GF-D8 (cell line): ENCODE results near the gene MAP2.

Experiments used
- DNase-seq: peaks from one replicate; lab custom pipeline; 2025; lab: John Stamatoyannopoulos, UW

MAP2 gene

DNA sequence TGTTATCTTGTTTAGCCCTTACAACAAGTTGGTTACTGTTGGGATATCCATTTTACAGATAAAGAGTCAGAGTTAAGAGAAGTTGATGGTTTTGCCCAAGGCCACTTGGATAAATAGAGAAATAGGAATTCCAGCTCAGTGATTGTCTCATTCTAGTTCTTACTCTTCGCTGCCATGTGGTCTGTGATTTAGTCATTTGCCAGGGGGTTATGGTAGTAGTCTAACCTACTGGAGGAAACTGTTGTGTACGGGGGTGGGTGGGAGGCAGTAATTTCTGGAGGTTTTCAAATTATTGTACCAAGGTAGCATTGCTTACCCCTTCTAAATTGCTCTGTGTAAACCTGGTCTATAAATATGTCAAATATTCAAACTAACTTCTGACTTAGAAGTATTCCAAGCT lies 110.4 kb downstream of the MAP2 start:
- no peak for DNase-seq

DNA sequence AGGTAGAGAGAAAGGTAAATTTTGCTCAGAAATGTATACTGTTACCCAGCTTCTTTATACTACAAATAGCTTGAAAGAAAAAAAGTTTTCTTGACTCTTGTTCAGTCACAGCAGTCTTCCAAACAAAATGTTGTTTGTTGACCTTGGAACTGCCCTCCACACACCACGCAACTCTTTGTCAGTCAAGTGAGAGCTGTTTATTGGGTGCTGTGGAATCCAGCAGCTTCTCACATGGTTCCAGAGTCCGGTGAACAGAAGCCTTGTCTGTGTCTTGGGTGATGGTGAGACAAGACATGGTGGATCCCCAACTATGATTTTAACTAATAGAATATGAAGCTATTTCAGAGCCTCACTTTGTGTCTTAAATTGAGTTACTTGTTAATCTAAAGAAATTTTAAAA lies 112.5 kb downstream of the MAP2 start:
- no peak for DNase-seq

DNA sequence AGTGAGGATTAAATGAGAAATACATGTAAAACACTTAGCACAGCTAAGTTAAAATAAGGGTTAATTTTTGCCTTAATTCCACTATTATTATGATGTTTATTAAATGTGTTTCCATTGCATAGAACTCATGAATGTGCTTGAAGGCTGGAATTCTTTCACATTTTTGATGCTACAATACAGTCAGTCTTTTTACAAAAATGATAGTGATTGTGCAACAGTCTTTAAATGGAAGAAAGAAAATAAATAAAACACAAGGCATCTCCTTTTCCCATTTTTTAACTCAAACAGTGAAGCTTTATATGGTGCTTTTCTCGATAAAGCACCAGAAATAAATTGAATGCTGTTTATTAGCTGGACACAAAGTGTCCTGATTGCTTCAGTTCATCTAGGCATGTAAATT lies 123.9 kb downstream of the MAP2 start:
- DNase-seq, result no peak

GRCh38 chr2:209549589-209549988 lies 125.7 kb downstream of the MAP2 start:
- peak; percentile 31 for DNase-seq

DNA sequence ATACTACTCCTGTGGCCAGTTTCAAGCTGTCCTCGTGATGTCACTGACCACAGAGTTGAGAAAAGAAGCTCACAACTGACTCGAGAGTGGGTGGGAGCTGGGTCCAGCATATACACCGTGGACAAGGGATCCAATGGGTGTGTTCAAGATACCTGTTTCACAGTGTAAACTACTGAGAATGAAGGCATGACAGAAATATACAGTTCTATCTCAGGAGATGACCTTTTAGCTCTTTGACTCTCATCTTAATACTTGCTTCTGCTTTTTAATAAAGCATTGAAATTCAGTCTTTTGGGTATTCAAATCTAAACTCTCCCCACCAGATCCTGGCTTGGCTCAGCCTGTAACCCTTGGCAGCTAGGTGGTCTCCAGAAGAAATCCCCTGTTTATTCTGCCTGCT lies 130.1 kb downstream of the MAP2 start:
- DNase-seq, result no peak

- DNase-seq, result no peak
Measured at GRCh38 chr2:209556354-209556961, 132.6 kb downstream of the MAP2 start.

GRCh38 chr2:209560911-209561310 lies 137.1 kb downstream of the MAP2 start:
- no peak for DNase-seq

GRCh38 chr2:209563453-209563852 lies 139.6 kb downstream of the MAP2 start:
- no peak for DNase-seq

- no peak for DNase-seq
Measured at GRCh38 chr2:209564816-209565215, 141.0 kb downstream of the MAP2 start.

DNA sequence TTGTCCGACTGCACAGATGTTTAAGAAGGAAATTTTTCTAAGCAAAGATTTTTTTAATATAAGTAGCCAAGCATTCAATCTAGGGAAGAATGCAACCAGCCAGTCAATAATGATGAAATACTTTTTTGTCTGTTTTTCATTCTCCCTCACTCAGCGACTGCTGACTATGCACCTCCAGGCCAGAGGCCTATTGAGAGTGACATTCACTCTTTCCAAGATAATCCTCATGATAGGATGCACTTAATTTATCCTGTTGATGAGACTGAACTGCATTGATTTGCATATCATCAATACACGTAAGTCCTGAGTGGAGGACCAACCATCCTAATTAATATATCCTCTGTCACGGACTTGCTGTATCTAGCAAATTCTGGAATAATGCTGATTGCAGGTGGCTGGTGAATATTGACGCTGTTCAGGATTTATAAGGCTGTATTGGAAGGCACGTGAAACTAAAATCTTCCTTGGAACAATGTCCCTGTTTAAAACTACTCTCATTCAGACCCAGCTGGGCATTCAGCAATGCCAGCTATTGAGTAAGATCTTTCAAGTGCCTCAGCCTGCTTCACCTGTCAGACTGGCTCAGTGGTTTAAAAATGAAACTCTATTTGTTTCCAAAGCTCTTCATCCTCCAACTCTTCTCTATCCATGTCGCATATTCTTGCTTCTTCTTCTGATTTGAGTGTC lies 142.2 kb downstream of the MAP2 start:
- no peak for DNase-seq

DNA sequence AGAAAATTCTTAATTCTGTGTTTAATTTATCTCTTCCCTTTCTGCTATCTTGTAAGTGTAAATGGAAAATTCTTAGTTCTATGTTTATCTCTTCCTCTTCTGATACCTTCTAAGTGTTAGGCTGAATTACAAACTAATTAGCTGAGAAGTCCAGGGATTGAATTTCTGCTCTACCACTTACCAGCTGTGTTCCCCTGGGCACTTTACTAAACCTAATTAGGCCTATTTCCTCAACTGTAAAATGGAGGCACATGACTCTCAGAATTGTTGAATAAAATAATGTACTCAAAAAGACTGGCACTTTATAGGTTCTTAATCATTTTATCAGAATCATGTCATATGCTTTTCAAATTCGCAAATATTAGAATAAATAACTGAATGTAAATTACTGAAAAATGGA lies 146.3 kb downstream of the MAP2 start:
- DNase-seq, result no peak

DNA sequence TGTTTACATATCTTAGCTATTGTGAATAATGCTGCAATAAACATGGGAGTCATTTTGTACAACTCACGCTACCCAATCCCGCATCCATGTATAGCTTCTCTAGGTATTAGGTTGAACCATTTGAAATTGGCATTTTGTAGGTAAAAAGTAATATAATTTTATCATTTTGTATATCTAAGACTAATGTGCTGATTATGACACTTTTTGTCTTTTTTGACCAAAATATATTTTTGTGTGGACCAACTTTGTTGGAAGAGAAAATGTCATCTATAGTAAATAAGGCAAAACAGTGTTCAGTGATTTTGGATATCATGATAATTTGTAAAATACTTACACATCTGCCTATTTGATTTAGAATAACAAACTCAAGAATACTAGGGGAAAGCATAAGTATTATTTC lies 150.7 kb downstream of the MAP2 start:
- no peak for DNase-seq

DNA sequence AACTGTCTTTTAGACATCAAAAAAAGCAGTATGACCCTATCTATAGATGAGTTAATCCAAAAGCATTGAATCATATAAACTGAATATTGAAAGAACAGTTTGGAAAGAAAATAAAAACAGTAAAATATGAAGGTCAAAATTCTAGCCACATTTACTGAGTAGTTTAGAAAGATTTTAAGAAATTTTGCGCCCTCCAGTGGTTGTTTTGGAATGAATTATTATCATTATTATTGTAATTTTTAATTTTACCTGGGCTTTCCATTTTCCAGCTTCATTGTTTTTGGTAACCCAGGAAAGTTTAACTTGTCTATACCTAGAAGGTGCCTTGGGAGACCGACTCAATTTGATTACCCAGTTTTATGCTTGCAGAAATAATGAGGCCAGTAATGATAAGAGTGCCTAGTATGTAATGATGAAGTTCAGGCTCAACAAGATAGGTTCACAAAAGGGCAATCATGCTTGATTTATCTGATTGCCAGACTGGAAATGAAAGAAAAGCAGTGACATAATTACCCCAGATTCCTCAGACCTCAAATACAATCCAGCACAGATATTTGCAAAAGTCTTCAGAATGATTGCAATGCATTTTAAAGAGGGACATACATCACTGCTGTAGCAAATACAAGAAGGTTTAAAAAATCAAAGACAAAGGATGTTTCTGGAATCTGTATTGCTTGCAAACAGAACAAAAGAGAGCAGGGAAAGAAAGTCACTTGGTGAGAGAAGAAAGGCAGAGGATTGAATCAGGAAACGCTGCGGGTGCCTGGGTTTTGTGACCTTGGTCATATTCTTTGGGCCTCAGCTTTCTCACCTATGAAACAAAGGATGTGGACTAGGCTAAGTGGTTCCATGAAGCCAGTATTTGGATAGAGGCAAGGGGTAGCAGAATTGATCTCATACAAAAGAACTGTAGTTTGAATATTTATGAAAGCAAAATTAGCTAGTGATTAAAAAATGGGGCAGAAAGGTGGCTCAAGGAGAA lies 153.8 kb downstream of the MAP2 start:
- no peak for DNase-seq

- no peak for DNase-seq
Measured at GRCh38 chr2:209578394-209579001, 154.7 kb downstream of the MAP2 start.

GRCh38 chr2:209579230-209579749 lies 155.4 kb downstream of the MAP2 start:
- no peak for DNase-seq

- no peak for DNase-seq
Measured at GRCh38 chr2:209581040-209581439, 157.2 kb downstream of the MAP2 start.

GRCh38 chr2:209582281-209582680 lies 158.4 kb downstream of the MAP2 start:
- no peak for DNase-seq

DNA sequence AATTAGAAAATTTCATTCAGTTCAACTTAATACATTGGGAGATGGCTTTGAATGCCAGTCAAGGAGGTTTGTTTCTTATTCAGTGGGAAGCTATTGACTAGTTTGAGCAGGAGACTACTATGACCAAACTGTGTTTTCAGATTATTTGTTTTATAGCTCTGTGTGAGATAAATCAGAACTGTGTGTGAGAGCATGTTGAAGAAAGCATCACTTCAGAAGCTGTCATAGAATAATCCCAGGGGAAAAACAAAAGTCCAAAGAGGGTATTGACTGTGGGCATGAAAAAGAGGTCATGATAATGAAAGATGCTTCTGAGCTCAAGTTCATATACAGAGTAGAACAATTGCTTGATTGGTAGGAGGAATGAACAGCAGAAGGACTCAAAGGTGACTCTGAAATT lies 160.6 kb downstream of the MAP2 start:
- no peak for DNase-seq

DNA sequence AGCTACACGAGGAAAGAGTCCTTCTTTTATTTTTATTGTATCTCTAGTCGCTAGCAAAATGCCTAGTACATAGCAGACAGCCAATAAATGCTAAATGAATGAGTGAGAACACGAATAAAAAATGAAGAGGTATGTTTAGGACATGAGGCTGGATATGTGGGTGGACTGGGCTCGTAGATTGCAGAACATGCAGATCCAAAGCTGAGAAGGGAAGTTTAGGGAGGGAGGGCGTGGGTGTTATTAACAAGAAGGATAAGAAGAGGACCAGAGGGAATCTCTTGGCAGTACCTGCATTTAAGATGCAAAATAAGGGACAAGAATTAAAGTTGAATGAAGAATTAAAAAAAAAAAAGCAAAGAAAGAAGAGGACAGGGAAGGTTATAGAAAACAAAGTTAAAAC lies 161.1 kb downstream of the MAP2 start:
- no peak for DNase-seq

DNA sequence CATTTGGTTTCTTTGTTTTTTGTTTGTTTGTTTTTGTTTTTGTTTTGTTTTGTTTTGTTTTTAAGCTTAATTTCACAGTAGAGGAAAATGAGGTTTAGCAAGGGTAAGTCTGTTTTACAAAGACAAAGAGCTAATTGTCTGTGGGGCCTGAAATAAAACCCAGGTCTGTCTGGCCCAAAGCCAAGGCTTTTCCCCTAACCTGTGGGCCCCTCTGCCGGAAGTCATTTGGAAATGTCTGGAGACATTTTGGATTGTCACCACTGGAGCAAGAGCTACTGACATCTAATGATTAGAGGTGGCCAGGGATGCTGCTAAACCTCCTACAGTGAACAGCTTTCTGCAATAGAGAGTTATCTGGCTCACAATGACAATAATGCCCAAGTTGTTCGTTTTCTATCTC lies 167.2 kb downstream of the MAP2 start:
- no peak for DNase-seq

DNA sequence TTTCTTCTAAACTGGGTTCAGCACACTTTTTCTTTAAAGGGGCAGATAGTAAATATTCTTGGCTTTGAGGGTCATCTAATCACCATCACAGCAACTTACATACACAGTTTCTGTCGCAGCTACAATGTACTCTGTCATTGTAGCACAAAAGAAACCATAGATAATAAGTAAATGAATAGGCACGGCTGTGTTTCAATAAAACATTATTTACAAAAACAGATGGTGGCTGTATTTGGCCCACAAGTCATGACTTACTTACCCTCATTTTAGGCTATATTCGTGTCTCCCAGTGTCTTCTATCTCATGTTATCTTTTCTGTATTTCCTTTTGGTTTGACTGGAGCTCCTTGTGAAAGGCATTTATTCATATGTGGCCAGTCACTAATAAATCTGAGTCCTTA lies 168.3 kb downstream of the MAP2 start:
- no peak for DNase-seq

- no peak for DNase-seq
Measured at GRCh38 chr2:209593930-209594329, 170.1 kb downstream of the MAP2 start.
